HTERT RPE-1 (cell line): ENCODE results near the gene RECK.
"Not testable (repeated sequence)": the region's sequence is repeated elsewhere in the genome, so short reads cannot be mapped to it uniquely, and the experiment has no call there.

Experiments used
- in situ Hi-C: fragments of 300-500 bp; cut with MboI; formaldehyde crosslinking; loops from 4 replicates; pipeline ENCODE4 v1.14.3; 2020; ENCODE audit warnings: low sequenced_read_pairs

RECK gene

DNA sequence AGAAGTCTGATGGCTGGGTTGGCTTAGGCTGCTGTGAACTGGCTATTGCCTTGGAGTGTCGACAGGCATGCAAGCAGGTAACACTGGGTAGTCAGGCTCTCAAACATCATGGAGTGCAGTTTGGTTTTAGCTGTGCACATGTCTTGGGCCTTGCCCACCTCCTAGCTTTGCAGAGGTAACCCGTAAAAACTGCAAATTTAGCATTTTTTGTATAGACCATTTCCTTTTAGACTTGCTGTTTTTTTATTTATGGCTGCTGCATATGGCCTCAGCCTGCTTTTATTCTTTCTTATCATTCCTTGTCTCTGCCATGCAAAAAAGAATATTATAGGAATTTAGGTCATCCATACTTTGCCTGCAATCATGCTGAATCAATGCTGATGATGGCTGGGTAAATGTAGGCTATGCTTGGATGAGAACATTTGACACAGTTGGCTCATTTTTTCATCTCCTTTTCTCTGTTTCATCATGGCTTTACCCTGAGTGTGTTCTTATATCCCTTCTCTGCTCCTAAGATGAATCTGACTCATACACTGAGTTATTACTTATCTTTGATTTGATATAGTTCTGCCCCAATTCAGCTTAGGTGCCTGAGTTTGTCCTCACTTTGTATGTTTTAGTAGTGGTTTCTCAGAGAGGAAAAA, 27.2 kb downstream of the RECK start:
- in situ Hi-C loops, result no loop called here

DNA sequence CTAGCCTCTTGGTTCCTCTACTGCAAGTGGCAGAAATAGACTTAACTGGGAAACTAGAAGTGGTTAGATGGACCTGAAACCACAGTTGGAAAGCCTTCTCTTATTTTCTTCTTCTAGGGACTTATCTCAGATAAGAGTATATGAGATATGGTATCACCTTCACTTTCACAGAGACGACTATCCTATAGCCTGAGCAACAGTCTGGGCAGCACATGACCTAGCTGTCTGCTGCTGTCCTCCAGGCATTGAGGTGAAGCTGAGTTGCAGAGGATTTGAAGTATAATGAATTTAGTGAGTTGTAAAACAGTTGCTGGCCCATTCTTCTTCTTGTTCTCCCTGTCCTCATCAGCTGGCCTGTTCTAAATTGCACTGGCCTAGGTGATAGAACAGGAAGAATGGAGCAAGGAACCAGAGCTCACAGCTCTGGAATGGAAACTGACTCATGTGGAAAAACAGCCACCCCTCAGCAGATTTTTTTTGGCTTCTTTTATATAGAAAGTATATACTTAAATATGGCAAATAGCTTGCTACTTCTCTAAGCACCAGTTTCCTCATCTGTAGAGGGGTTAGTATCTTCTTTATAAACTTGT, 27.8 kb downstream of the RECK start:
- in situ Hi-C loops, result no loop called here

DNA sequence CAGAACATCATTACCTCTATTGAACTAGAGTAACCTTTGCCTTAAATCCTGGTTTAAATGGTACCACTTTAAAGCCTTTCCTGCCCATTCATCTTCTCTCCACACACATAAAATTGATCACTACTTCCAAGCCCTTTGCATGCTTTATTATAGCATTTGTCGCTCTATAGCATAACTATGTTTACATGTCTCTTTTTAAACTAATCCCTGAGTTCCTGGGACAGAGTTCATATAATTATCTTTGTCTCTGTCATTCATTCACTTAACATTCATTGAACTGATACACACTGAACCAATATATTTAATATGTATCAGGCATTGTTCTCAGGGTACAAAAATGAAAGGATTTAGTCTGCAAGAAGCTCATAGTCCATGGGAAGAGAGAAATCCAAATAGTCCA, 37.3 kb downstream of the RECK start:
- in situ Hi-C loops, result no loop called here

DNA sequence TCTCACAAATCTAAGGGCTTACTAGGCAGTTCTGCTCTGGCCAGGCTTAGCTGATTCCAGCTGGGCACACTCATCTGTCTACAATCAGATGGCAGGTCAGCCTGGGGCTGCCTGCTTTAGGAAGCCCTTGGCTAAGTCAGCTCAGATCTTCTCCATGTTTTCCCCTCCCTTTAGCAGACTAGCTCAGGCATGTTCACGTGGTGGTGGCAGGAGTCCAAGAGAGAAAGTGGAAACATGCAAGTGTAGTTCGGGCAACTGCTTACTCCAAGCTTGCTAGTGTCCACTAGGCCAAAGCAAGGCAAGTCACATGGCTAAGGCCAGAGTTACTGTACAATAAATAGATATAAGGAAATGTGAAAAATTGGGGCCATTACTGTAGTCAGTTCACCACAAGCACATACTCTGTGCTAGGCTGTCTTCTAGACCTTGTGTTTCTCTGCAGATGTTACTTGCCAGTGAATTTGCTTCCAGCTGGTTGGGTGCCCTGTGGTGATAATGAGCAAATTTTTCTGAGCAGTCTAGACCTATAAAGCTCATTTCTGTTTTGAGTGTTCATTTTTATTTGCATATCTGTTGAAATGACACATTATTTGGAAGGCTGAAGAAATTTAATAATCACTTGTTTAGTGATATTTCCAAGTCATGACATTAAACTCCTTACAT, 38.3 kb downstream of the RECK start:
- in situ Hi-C loops, result no loop called here

DNA sequence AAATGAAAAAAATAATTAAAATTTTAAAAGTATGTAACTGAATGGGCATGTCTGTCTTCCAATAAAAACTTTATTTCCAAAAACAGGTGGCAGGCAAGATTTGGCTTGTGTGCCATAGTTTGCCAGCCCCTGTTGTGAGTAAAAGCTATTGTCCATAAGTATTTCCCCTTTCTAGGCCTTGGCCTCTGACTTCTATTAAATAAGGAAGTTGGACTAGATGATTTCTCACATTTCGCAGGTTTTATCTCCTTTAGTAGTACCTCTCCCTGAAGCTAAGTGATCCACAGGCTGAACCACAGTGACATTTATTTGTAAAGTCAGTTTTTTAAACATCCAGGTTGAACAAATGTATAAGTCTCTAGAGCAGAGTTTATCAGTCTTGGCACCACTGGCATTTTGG, 41.3 kb downstream of the RECK start:
- in situ Hi-C loops, result no loop called here

DNA sequence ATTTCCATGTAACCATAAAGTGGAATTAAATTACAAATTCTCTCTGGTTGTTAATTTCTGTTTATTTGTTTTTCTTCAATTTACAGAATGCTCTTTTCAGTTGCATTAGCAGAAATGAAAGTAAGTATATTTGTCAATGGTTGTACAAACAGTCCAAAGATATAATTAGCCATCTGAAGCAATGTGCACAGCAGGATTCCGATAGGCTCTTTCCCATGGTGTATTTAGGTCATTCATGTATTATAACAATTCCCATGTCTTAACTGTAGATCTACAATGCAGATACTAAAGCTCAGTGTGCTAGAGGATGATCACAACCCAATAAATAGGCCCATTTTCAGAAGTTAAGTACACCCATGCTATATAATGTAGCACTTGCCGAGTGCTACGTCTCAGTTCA, 43.8 kb downstream of the RECK start:
- in situ Hi-C loops, result no loop called here

DNA sequence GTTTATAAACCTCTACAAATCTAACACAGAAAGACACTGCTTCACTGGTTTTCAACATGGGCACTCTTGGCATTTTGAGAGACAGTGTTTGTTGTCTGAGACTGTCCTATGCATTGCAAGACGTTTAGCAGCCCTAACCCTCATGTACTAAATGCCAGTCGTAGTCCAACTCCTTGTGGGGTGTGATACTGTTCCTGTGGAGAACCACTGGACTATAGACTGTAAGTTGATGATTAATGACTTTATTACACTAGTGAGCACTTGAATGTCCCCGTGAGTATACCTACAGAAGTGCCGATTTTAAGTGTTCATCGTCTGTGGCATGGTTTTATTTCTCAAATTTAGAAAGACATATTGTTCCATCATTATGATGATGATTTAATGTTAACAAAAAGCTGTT, 46.2 kb downstream of the RECK start:
- in situ Hi-C loops, result no loop called here

DNA sequence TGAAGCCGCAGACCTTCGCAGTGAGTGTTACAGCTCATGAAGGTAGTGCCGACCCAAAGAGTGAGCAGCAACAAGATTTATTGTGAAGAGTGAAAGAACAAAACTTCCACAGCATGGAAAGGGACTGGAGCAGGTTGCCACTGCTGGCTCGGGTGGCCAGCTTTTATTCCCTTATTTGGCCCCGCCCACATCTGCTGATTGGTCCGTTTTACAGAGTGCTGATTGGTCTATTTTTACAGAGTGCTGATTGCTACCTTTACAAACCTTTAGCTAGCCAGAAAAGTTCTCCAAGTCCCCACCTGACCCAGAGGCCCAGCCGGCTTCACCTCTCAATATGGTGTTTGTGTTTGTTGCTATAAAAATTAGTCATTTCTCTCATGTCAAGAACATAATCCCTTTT, 49.7 kb downstream of the RECK start:
- in situ Hi-C loops, result no loop called here

DNA sequence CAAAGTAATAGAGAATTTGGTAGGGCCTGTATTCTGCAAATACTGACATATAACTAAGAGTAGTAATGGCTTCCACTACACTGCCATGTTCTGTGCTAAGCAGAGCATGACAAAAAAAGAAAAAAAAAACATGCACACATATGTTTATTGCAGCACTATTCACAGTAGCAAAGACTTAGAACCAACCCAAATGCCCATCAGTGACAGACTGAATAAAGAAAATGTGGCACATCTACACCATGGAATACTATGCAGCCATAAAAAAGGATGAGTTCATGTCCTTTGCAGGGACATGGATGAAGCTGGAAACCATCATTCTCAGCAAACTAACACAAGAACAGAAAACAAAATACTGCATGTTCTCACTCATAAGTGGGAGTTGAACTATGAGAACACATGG, 50.3 kb downstream of the RECK start:
- in situ Hi-C loops, result not testable (repeated sequence)

DNA sequence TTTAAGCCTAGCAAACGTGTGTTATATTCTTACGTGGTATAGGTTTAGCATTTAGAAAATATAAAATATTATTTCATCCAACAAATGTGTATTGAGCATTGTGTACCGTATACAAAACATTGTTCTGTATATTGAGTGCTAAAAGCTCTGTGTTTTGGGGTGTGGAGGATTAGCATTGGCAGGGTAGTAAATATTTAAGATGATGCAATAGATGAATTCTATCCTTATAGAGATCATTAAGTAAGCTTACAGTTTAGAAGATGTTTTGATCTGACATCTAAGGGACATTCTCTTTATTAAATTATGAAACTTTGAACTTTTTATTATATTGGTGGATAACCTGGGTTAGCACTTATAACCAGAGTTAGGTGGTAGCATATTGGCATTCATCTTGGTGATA, 51.3 kb downstream of the RECK start:
- in situ Hi-C loops, result no loop called here

DNA sequence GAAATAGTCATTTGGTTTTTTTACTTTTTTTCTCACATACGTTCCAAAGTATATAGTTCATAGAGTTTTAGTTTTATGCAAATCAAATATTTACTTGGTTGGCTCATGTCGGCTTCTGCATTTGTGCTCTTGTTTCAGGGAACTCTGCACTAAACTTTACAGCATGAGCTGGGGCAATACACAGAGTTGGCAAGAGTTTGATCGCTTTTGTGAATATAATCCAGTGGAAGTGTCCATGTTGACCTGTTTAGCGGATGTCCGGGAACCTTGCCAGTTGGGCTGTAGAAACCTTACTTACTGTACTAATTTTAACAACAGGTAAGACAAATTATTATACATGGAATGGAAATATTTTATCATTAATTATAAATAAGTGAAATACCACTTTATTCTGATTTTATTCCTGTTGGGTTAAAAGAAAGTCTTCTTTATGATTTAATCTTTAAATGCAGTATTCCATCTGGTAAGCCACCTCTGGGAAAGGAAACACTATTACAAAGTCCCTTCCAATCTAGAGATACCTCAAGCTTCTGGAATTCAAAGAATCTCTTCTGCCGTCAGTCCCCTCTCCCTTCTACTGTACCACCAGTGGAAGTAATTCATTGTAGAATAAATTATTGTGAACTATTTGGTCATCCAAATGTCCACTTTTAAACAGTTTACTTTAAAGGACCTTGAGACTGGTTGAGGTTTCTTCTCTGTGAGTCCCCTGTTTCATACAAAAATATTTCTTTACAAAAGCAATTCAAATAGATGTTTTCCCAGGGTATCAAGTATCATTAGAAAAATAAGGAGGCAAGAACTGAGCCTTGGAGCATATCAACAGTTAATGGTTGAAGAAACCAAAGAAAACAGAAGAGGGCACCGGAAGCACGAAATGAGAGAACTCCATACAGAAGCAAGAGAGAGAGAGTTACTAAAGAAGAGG, 54.6 kb downstream of the RECK start:
- in situ Hi-C loops, result no loop called here

DNA sequence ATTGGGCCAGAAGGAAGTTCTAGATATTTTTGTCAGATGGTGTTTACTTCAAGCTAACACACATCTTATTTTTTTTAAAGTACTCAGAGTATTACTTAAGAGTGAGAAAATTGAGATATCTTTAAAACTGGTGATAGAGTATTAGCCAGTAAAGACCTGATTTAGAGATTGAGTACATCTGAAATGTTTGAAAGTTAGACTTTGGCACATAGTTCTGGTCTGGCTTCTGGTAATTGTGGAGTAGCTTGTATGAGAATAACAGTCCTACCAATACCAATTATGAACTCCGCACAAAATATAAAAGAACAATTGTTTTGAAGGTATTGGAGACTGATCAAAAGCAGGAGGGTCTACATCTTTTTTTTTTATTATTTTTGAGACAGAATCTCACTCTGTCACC, 55.3 kb downstream of the RECK start:
- in situ Hi-C loops, result no loop called here

DNA sequence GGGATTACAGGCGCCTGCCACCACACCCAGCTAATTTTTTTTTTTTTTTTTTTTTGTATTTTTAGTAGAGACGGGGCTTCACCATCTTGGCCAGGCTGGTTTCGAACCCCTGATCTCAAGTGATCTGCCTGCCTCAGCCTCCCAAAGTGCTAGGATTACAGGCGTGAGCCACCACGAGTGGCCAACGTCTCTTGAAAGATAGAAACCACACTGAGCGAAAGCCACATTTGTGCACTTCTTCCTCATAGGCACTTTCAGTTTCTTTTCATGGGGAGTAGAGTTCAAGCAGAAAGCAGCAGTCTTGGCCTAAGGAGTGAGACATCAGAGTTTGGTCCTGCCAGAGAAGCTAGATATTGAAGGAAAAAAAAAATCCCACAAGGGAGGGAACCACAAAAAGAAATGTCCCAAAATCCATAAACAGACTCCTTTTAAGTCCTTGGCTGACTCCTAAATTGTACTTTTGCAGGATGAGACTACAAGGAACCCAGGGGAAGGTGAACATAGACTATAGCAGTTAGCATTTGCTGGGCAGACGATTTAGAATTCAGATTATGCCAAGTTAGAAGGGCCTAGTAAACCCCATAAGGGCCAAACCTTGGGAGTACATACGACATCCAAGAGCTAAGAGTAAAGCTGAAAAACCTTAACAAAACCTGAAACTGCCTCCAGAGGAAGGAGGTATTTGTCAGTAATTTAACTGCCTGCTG, 55.9 kb downstream of the RECK start:
- in situ Hi-C loops, result no loop called here

DNA sequence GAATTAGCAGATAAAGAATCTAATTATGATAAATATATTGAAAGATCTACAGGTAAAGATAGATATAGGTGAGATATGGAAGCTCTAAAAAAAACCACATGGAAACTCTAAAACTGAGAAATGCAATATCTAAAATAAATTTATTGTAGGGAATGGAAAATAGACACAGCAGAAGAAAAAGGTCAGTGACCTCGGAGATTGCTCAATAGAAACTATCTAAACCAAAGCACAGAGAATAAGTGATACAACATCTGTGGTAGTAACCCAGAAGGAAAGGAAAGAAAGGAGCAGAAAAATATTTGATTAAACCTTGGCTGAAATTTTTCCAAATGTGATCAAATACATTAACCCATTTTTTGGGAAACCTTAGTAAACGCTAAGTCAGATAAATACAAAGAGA, 56.7 kb downstream of the RECK start:
- in situ Hi-C loops, result no loop called here

DNA sequence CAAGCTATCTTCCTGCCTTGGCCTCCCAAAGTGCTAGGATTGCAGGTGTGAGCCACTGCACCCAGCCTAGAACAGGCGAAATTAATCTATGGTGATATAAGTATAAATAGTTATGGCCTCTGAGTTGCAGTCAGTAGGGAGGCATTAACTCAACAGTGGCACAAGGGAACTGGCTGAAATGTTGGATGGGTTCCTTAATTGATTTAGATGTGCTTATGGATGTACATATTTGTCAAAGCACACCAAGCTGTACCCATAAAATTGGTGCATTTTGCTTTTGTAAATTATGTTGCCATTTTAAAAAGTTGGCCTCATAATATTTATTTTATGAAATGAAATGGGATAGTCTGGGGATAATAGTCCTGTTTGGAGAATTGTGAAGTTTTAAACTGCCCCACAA, 63.0 kb downstream of the RECK start:
- in situ Hi-C loops, result no loop called here

DNA sequence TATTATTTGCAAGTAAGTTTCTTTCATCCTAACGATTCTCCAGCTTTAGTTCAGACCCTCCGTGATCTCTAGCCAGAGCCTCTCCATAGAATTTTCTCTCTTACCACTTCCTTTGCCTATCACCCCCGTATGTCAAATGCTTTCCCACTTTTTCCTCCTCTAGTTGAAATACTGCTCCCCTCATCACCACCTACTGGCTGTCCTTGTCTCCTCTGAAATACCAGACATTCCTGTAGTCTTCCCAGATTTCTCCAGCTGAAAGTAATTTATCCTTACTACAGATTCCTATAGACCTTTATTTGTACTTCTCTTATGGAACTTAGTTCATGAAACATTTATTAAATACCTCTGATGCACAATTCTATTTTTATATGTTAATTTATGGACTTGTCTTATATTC, 63.8 kb downstream of the RECK start:
- in situ Hi-C loops, result no loop called here

DNA sequence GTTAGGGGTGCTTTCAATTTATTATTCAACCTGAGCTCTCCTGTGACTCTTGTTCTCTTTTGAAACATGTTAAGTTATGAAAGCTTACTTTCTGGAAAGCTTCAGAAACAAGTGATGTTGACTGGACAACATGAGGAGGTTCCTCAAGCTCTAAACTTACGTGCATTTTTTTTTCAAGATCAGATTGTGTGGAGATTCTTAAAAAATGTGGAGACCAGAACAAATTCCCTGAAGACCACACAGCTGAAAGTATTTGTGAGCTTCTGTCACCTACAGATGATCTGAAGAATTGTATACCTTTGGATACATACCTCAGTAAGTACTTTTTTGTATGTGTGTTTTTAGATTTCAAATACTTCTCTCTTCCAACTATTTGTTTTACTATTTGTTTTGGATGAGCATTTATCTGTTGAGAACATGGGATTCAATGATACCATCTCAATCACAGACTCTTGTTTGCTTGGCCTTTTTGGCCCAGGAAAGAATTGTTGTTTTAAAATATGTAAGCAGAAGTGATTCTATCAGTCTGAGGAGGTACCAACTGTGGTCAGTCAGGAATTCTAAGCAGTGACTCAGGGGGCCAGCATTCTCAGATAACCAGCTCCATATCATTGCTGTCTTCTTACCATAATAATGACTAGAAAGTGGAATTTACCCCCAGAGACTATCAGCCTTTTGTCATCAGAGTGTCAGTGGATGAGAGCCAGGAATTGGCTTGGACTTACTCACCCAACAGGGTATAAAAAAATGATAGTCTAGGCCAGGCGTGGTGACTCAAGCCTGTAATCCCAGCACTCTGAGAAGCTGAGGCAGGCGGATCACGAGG, 65.4 kb downstream of the RECK start:
- in situ Hi-C loops, result no loop called here

DNA sequence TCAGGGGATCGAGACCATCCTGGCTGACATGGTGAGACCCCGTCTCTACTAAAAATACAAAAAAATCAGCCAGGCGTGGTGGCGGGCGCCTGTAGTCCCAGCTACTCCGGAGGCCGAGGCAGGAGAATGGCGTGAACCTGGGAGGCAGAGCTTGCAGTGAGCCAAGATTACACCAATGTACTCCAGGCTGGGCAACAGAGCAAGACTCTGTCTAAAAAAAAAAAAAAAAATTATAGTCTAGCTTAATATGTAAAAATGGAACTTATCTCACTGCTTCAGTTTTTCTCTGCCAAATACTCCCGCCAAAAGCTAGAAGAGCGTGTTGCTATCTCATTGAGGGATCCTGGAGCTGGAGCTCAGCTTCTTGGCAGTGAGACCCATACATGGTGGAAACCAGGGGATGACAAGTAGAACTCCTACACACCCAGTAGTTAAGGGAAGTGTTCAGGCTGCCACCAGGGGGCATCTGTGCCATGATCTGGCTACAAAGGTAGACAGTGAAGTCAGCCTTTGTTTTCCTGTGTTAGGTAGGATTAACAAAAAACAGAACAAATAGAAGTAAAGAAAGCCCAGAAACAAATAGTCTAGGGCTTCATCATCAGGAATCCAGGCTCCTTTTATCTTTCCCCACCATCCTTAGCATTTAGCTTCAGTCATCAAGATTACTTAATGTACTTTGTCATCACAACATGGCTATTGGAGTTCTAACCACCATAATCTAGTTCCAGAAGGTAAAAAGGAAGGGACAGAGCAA, 66.2 kb downstream of the RECK start:
- in situ Hi-C loops, result no loop called here

DNA sequence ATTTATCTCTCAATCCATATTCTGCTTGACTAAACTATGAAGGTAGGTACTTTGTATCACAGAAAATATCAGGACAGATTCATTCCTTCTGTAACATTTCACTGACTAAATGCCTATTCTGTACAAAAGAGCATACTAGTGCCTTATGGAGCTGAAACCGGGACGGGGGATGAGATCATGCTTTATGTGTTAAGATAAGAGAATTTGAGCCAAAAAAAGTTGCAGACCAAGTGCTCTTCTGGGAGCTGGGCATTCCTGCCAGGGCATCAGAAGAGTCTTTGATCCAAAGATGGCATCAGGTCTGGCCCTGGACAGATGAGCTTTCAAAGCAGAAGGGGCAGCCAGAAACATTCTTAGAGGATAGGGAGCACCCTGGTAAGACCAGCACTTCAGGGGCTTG, 72.4 kb downstream of the RECK start:
- in situ Hi-C loops, result no loop called here
